ENCODE data around the gene ATP8A2. TPM values are rescaled to one million over a fixed set of nuclear protein-coding genes. Genes with fewer than 3 reads are reported as not detected.

The ATP8A2 gene
- total and polyA plus RNA-seq, 9 of the 15 experiments (the other 6 are each of a cell fraction or from before 2014, with no cell fraction given) = under 0.01 to 0.33 (median 0.06) TPM; not detected in 4

DNA sequence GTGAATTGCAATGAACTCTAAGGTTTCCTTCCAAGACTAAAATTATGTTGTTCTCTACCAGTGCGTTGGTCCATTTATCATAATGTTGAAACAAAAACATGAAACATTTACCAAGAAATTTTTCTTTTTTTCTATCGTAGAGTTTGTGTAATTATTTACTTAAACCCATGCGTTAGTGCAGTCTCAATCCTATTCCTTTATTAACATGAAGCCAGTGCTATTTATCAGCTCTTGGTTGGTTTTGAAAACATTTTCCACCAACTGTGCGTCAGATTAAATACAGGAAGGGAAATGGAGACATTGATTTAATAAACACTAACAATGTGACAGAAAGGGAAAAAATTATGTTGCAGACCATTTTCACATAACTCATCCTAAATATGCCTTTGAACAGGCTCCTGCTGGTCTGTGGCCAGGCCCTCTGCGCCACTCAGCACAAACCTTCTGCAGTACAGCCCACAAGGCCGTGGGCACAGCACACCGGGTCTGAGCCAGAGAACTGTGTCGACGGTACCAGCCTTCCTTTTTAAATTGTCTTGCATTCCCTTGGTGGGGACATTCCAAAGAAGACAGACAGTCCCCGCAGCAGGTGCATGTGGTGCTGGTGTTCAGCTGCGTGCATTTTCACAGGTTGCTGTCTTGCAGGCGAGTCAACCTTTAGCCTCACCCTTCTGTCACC is 544.2 kb downstream of the ATP8A2 start:
- in situ Hi-C loops (cut with MboI) (no loop called here), intact Hi-C loops (cut with micrococcal nuclease) (no loop called here)
- no peak overlapping the region for H3K4me3 ChIP-seq
- H3K27ac ChIP-seq (ENCODE audit: extremely low read depth, low read depth, low read length) = no peak overlapping the region
- 0% methylated on average over 12 of the region's 12 CpGs for WGBS (ENCODE audit: insufficient coverage, low coverage, missing lambda C conversion rate)
- CTCF ChIA-PET (ENCODE audit: low intra/inter-chr PET ratio) = no interaction called here
- H3K9me1 ChIP-seq (ENCODE audit: control insufficient read depth, insufficient read depth, low read length) = no peaks in the 10 kb centered on the region
- no peaks in the 10 kb centered on the region for H3K4me1 ChIP-seq (replicated peaks in 1 of 2; ENCODE audit: control insufficient read depth in 2 of 2, insufficient read depth in 2 of 2, low read length in 2 of 2)
- no peak overlapping the region for H2AFZ ChIP-seq (ENCODE audit: low read depth, low read length)
- FAIRE-seq (no peak), DNase-seq (ENCODE audit: extremely low read depth in 1 of 4, low spot score in 3 of 4) (no peak), ATAC-seq (no peak)
- H3K9ac ChIP-seq (ENCODE audit: insufficient read depth in 1 of 2, low read depth in 2 of 2, low read length in 2 of 2) = no peak overlapping the region
- no peaks in the 10 kb centered on the region for H4K20me1 ChIP-seq (replicated peaks; ENCODE audit: control insufficient read depth, insufficient read depth, low read length)
- H3K4me2 ChIP-seq (ENCODE audit: insufficient read depth, low read length) = no peak overlapping the region
- H3K27me3 ChIP-seq (ENCODE audit: control insufficient read depth in 2 of 2, insufficient read depth in 2 of 2, low read length in 2 of 2) = no peaks in the 10 kb centered on the region
- no TSS peak for BruUV-seq (replicated peaks)
- TF ChIP-seq CTBP1 (IDR thresholded peaks at IDR 0.05; ENCODE audit: borderline replicate concordance) = no peak
- TF ChIP-seq ZNF140 (CRISPR knock-in tag; IDR thresholded peaks at IDR 0.05) = no peak
- TF ChIP-seq HDAC1 (IDR thresholded peaks at IDR 0.05) = no peak
- TF ChIP-seq BCOR (IDR thresholded peaks at IDR 0.05) = no peak
- TF ChIP-seq, protein P1, sequence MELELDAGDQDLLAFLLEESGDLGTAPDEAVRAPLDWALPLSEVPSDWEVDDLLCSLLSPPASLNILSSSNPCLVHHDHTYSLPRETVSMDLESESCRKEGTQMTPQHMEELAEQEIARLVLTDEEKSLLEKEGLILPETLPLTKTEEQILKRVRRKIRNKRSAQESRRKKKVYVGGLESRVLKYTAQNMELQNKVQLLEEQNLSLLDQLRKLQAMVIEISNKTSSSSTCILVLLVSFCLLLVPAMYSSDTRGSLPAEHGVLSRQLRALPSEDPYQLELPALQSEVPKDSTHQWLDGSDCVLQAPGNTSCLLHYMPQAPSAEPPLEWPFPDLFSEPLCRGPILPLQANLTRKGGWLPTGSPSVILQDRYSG (tag; conservative IDR thresholded peaks at IDR 0.05; ENCODE audit: low read depth) = no peak
- TF ChIP-seq BRD4 (IDR thresholded peaks at IDR 0.05) = no peak
- TF ChIP-seq, protein P2, sequence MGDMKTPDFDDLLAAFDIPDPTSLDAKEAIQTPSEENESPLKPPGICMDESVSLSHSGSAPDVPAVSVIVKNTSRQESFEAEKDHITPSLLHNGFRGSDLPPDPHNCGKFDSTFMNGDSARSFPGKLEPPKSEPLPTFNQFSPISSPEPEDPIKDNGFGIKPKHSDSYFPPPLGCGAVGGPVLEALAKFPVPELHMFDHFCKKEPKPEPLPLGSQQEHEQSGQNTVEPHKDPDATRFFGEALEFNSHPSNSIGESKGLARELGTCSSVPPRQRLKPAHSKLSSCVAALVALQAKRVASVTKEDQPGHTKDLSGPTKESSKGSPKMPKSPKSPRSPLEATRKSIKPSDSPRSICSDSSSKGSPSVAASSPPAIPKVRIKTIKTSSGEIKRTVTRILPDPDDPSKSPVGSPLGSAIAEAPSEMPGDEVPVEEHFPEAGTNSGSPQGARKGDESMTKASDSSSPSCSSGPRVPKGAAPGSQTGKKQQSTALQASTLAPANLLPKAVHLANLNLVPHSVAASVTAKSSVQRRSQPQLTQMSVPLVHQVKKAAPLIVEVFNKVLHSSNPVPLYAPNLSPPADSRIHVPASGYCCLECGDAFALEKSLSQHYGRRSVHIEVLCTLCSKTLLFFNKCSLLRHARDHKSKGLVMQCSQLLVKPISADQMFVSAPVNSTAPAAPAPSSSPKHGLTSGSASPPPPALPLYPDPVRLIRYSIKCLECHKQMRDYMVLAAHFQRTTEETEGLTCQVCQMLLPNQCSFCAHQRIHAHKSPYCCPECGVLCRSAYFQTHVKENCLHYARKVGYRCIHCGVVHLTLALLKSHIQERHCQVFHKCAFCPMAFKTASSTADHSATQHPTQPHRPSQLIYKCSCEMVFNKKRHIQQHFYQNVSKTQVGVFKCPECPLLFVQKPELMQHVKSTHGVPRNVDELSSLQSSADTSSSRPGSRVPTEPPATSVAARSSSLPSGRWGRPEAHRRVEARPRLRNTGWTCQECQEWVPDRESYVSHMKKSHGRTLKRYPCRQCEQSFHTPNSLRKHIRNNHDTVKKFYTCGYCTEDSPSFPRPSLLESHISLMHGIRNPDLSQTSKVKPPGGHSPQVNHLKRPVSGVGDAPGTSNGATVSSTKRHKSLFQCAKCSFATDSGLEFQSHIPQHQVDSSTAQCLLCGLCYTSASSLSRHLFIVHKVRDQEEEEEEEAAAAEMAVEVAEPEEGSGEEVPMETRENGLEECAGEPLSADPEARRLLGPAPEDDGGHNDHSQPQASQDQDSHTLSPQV (IDR thresholded peaks at IDR 0.05) = no peak
- no peak for TF ChIP-seq XRCC4 (IDR thresholded peaks at IDR 0.05; ENCODE audit: extremely low read depth, insufficient read depth, insufficient read length)
- TF ChIP-seq ELF1 (tag; IDR thresholded peaks at IDR 0.05) = no peak
- TF ChIP-seq PHTF2 (CRISPR knock-in tag; IDR thresholded peaks at IDR 0.05) = no peak
- TF ChIP-seq HCFC1 (IDR thresholded peaks at IDR 0.05; ENCODE audit: low read depth, low read length) = no peak
- TF ChIP-seq EP300 (IDR thresholded peaks at IDR 0.05; ENCODE audit: low read length) = no peak
- no peak for TF ChIP-seq ZNF57 (CRISPR knock-in tag; IDR thresholded peaks at IDR 0.05)
- POLR2A ChIA-PET = no interaction called here
- no peaks in the 10 kb centered on the region for H3K9me3 ChIP-seq (replicated peaks; ENCODE audit: control insufficient read depth, insufficient read depth, low read depth, low read length)
- H3K79me2 ChIP-seq (ENCODE audit: control insufficient read depth, insufficient read depth, low read length) = no peaks in the 10 kb centered on the region
- H3K36me3 ChIP-seq (ENCODE audit: control insufficient read depth, insufficient read depth, low read length) = no peaks in the 10 kb centered on the region

Measured in K562 (cell line).